Psoas muscle (tissue), 8 donors: ENCODE results near the gene DUSP6. TPM values are rescaled to one million over a fixed set of nuclear protein-coding genes. Genes with fewer than 3 reads are reported as not detected.

Experiments
- ATAC-seq, 4 donors: fragments of 200-7000 bp; cut with Tn5 transposase; one replicate each; pipeline ENCODE4 v1.9.1; 2020; ENCODE audit warnings: moderate library complexity in 3 of 4, mild to moderate bottlenecking in 2 of 4
- DNase-seq, 2 donors: peaks; one replicate each; pipeline ENCODE4 v3.0.0-alpha.2; 2020
- H3K27ac ChIP-seq: fragments of 200-600 bp; one replicate; pipeline ENCODE4 v1.8.0; 2022
- H3K27me3 ChIP-seq, 3 donors: fragments of 200-600 bp in 1 of 3; one replicate each; pipeline versions ENCODE4 v1.6.1 to v1.8.0; 2013 to 2022; ENCODE audit warnings: low read length in 2 of 3, mild to moderate bottlenecking in 2 of 3, moderate library complexity in 1 of 3; ENCODE audit not compliant: insufficient read depth in 3 of 3
- H3K36me3 ChIP-seq, 2 donors: fragments of 200-600 bp in 1 of 2; one replicate each; pipeline versions ENCODE4 v1.6.1 to v1.8.0; 2013 to 2022; ENCODE audit warnings: low read depth in 1 of 2, mild to moderate bottlenecking in 1 of 2, moderate library complexity in 1 of 2; ENCODE audit not compliant: insufficient read depth in 1 of 2
- H3K4me1 ChIP-seq: fragments of 200-600 bp; one replicate; pipeline ENCODE4 v1.8.0; 2022
- H3K4me3 ChIP-seq: fragments of 200-600 bp; one replicate; pipeline ENCODE4 v1.8.0; 2022; ENCODE audit warnings: mild to moderate bottlenecking
- H3K9me3 ChIP-seq: fragments of 200-600 bp; one replicate; pipeline ENCODE4 v1.8.0; 2022
- WGBS, 3 donors: extraction: QIAGEN DNeasy Blood & Tissue Kit; methylation state at CpG; one replicate each; pipeline versions ENCODE4 v1.1.6 to v1.1.7; 2013; 5-methylcytosine and 5-hydroxymethylcytosine counted together
- intact Hi-C, 2 donors: fragments of 100-400 bp; cut with DNase I; formaldehyde crosslinking; loops; one replicate each; pipeline versions ENCODE4 v1.11.0 to v1.14.2; 2022
- polyA plus RNA-seq, 3 donors: library from polyadenylated mRNA; stranded (reverse); fragments of 200-250 nt; gene quantifications; one replicate each; pipeline ENCODE4 v1.2.3, GENCODE V29; 2013
- total RNA-seq, 4 donors: library from RNA; stranded (reverse); fragmentation: NEBNext Ultra II Directional in 2 of 4; extraction: Animal tissue kit (Norgen Biotek cat#: 25700) in 2 of 4; gene quantifications; one replicate each; pipeline versions ENCODE4 v1.2.1 to v1.2.4, GENCODE V29; 2021 to 2023
- TF ChIP-seq, protein P1 (sequence below): fragments of 200-600 bp; IDR thresholded peaks from one replicate; pipeline ENCODE4 v1.8.0; 2022; ENCODE audit warnings: antibody characterized with exemption
- donor health status: healthy with polysubstance abuse.
- donor health status: DM: no; HTN: no; CAD: no; lungs with moderate emphysema.
- donor health status: Bipolar disorder and iron deficiency.
- donor health status: healthy.
- donor health status: DM: yes; HTN: yes; CAD: no.
- donor health status: DM: no; HTN: no; CAD: no.
- donor health status: DM: no; HTN: no; CAD: no.
- donor health status: DM: yes; HTN: yes; CAD: no.

The DUSP6 gene
- total and polyA plus RNA-seq, 7 donors, result 5.0 to 27.0 (median 12.3) TPM

DNA sequence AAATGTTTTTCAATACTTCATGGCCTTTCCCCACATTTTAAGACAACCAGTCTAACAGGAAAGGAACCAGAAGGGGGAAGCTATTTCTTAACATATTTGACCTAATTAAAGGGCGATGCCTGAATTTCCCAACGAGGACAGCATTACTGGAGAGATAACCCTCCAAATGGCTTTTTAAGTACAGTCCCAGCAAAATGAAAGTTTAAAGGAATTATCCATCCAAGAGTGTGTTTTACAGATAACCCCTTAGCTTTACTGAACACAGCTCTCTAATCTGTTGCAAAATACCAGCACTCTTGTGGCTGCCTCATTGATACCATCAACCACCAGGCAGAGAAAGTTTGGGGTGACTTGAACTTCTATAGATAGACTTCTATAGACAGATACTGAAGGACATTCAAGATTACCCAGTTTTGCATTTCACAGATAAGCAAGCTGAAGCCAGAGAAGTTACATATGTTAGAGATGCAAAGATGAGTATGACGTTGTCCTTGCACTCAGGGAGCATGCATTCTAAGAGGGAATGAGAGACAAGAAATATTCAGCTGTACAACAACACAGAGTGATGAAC lies 41.3 kb upstream of the DUSP6 start:
- TF ChIP-seq, protein P1, sequence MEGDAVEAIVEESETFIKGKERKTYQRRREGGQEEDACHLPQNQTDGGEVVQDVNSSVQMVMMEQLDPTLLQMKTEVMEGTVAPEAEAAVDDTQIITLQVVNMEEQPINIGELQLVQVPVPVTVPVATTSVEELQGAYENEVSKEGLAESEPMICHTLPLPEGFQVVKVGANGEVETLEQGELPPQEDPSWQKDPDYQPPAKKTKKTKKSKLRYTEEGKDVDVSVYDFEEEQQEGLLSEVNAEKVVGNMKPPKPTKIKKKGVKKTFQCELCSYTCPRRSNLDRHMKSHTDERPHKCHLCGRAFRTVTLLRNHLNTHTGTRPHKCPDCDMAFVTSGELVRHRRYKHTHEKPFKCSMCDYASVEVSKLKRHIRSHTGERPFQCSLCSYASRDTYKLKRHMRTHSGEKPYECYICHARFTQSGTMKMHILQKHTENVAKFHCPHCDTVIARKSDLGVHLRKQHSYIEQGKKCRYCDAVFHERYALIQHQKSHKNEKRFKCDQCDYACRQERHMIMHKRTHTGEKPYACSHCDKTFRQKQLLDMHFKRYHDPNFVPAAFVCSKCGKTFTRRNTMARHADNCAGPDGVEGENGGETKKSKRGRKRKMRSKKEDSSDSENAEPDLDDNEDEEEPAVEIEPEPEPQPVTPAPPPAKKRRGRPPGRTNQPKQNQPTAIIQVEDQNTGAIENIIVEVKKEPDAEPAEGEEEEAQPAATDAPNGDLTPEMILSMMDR, result no peak
- ATAC-seq, result no peak
- no peak for DNase-seq
- no peak overlapping the region for H3K27ac ChIP-seq
- no peaks in the 10 kb centered on the region for H3K9me3 ChIP-seq
- no peaks in the 10 kb centered on the region for H3K36me3 ChIP-seq
- H3K27me3 ChIP-seq, result no peaks in the 10 kb centered on the region
- H3K4me1 ChIP-seq, result peaks cover 6% of the 10 kb centered on the region
- intact Hi-C loops, result no loop called here
- 76 to 78% (median 77%) methylated on average over 3 of the region's 3 CpGs for WGBS, 3 donors
- no peak overlapping the region for H3K4me3 ChIP-seq

DNA sequence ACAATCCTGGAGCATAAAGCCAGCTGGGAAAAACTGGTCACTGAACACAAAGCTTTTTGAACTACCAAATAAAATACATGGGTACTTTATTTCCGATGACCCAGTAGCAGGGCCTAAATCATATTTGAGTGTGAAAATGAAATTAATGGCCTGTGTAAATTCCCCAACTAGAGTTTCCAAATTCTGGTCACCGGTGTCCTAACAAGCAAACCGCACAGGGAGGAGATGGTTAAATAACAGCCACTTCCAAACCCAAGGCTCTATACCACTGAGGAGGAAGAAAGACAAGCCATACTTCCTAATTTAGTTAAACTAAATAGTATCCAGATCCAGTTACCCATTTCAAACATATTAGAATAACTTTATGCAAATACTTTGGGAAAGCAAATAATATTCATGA lies 40.1 kb upstream of the DUSP6 start:
- Histone ChIP-seq H3K27me3 (no peaks in the 10 kb centered on the region), H3K27ac (no peak overlapping the region), H3K36me3 (no peaks in the 10 kb centered on the region), H3K4me3 (no peak overlapping the region), H3K9me3 (no peaks in the 10 kb centered on the region), H3K4me1 (peaks cover 6% of the 10 kb centered on the region)
- TF ChIP-seq, protein P1, result no peak
- no peak for ATAC-seq
- intact Hi-C loops, result no loop called here
- no peak for DNase-seq
- 57 to 84% (median 70%) methylated on average over 3 of the region's 3 CpGs for WGBS, 3 donors

DNA sequence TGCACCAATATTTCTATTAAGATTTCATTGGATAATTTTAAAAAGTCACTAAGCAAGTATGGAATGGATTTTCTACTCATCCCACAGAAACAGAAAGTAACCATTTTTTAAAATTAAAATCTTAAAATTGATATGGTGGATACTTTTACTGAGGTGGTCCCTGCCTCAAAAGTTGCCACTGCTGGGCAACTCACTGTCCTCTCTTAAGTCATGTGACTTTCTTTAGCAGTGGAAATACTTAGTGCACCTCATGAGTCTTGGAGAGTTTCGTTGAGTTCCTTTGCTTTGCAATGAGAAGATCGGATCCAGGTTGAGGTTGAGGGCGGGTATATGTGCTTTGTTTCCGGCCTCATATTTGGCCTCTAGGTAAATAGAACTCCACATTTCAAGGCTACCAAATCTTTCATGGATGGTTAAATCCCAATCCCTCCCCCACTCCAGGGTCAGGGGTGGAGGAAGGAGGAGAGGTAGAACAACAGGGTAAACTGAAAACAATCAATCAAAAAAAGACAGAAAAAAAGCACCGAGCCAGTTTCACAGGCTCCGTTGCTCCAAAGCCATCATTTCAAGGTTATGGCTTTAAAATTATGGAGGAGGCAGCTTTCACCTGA lies 39.5 kb upstream of the DUSP6 start:
- ATAC-seq (no peak), DNase-seq (no peak)
- Histone ChIP-seq H3K27me3 (no peaks in the 10 kb centered on the region), H3K4me3 (no peak overlapping the region), H3K9me3 (no peaks in the 10 kb centered on the region), H3K27ac (no peak overlapping the region), H3K4me1 (peaks cover 6% of the 10 kb centered on the region), H3K36me3 (no peaks in the 10 kb centered on the region)
- 83 to 89% (median 87%) methylated on average over 6 of the region's 6 CpGs for WGBS, 3 donors
- intact Hi-C loops, result no loop called here
- TF ChIP-seq, protein P1, result no peak

DNA sequence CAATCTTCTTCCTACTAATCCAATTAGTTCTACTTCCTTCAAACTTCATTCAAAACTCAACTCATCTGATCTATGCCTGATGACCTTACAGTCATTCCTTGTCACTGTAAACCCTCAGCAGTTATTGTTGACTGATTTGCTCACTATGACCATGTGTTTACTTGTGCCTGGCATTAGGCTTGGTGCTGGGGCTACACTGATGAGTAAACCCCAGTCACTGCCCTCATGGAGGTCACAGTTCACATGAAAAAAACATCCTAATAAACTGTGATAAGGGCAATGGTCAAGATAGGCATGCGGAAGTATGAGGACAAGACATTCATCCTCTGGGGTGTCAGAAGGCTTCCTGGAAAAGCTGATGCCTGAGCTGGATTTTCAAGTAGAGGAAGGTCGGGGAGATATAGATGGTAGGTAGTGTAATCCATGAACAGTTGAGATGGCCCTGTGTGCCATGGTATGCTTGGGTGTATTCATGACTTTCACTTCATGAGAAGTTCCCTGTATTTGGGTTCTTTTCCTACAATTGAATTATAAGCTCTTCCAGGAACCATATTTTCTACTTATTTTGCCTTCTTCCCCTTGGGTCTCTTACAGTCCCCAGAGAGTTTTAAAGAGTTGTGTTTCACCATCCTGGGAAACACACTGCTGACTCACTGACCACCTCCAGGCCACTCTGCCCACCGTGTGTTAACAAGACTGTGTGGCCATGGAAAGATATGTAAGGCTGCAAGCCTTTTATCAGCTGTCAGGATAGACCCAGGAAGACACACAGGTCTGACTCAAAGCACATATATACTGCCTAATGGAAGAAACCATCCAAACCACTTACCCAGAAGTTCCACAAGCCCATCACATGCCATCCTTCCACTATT lies 38.7 kb upstream of the DUSP6 start:
- 78 to 81% (median 80%) methylated on average over 3 of the region's 3 CpGs for WGBS, 3 donors
- H3K4me3 ChIP-seq, result no peak overlapping the region
- ATAC-seq (no peak), DNase-seq (no peak)
- H3K27me3 ChIP-seq, result no peaks in the 10 kb centered on the region
- intact Hi-C loops, result no loop called here
- no peaks in the 10 kb centered on the region for H3K36me3 ChIP-seq
- no peak overlapping the region for H3K27ac ChIP-seq
- TF ChIP-seq, protein P1, result no peak
- H3K4me1 ChIP-seq, result peaks cover 6% of the 10 kb centered on the region
- H3K9me3 ChIP-seq, result no peaks in the 10 kb centered on the region
